Gastroesophageal sphincter (tissue), 4 donors: ENCODE data around the gene DNM3. TPM values are rescaled to one million over a fixed set of nuclear protein-coding genes. Genes with fewer than 3 reads are reported as not detected.
A peak's percentile ranks its signal among the peaks of the same experiment; 100 is the strongest.

Experiments
- ATAC-seq: fragments of 150-250 bp; one replicate; pipeline ENCODE4 v1.9.1; 2016; ENCODE audit warnings: mild to moderate bottlenecking, moderate library complexity
- H3K27ac ChIP-seq, 4 donors: fragments of 200-600 bp; sonication (generic) in 3 of 4; 1 replicate in 3 of 4; 2 replicates in 1 of 4; pipeline ENCODE4 v1.5.1; 2016 to 2019
- H3K27me3 ChIP-seq: fragments of 200-600 bp; sonication (generic); one replicate; pipeline ENCODE4 v1.5.1; 2019
- H3K36me3 ChIP-seq, 2 donors: fragments of 200-600 bp; sonication (generic); one replicate each; pipeline ENCODE4 v1.5.1; 2019; ENCODE audit warnings: control low read depth in 1 of 2
- H3K4me1 ChIP-seq, 3 donors: fragments of 200-600 bp; sonication (generic); 1 replicate in 2 of 3; 2 replicates in 1 of 3; pipeline ENCODE4 v1.5.1; 2016 to 2019; ENCODE audit warnings: control low read depth in 2 of 3
- H3K4me3 ChIP-seq, 2 donors: fragments of 200-600 bp; sonication (generic); one replicate each; pipeline ENCODE4 v1.5.1; 2019; ENCODE audit warnings: mild to moderate bottlenecking in 1 of 2, moderate library complexity in 1 of 2
- H3K9me3 ChIP-seq, 3 donors: fragments of 200-600 bp; sonication (generic); one replicate each; pipeline ENCODE4 v1.5.1; 2017 to 2019; ENCODE audit warnings: control low read depth in 2 of 3
- EP300 ChIP-seq: sonication (generic); formaldehyde crosslinking; IDR thresholded peaks from one replicate; pipeline ENCODE4 v1.6.1; 2017; ENCODE audit warnings: antibody characterized with exemption, mild to moderate bottlenecking
- POLR2A ChIP-seq, 2 donors: fragments of 450-650 bp; IDR thresholded peaks; one replicate each; pipeline ENCODE4 v1.6.1; 2017; ENCODE audit warnings: antibody characterized with exemption in 2 of 2, mild to moderate bottlenecking in 2 of 2, moderate library complexity in 1 of 2
- POLR2AphosphoS5 ChIP-seq: sonication (generic); formaldehyde crosslinking; IDR thresholded peaks from one replicate; pipeline ENCODE4 v1.6.1; 2017; ENCODE audit warnings: antibody characterized with exemption
- WGBS, 2 donors: methylation state at CpG; one replicate each; pipeline ENCODE4 v1.1.5; 2018; ENCODE audit warnings: low coverage in 1 of 2; 5-methylcytosine and 5-hydroxymethylcytosine counted together
- total RNA-seq, 4 donors: library from RNA; depleted of rRNA; stranded (reverse); fragments of >200 nt; gene quantifications; one replicate each; pipeline ENCODE4 v1.1.0, GENCODE V29; 2016
- TF ChIP-seq, protein P1 (sequence below), 4 experiments: fragments of 200-600 bp in 2 of 4; fragments of 450-650 bp in 2 of 4; sonication (generic) in 1 of 4; IDR thresholded peaks; one replicate each; pipeline ENCODE4 v1.5.1; 2017 to 2019; ENCODE audit warnings: antibody characterized with exemption in 4 of 4, mild to moderate bottlenecking in 2 of 4, moderate library complexity in 2 of 4

Gene DNM3
- total RNA-seq, 4 donors from 2014 or later = 1.9 to 5.0 (median 3.9) TPM

DNA sequence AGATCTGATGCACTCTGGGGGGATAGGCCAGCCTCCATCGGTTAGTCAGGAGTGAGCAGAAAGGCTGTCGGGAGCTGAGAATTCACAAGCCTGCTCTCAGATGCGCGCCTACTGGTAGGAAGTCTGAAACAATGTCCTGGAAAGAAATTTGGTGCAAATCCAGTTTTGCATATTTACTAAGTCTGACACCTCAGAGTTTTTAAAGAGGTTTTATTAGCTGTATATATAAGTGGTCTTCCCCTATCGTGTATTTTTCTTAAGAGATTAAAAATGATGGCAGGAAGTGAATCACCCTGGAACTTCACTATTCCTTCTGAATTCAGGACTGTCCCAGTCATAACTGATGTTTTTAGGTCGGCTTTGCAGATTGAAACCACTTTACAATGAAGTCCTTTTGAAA lies 479.4 kb downstream of the DNM3 start:
- TF ChIP-seq POLR2A (IDR thresholded peaks at IDR 0.05) (no peak), POLR2AphosphoS5 (no peak)
- TF ChIP-seq, protein P1, sequence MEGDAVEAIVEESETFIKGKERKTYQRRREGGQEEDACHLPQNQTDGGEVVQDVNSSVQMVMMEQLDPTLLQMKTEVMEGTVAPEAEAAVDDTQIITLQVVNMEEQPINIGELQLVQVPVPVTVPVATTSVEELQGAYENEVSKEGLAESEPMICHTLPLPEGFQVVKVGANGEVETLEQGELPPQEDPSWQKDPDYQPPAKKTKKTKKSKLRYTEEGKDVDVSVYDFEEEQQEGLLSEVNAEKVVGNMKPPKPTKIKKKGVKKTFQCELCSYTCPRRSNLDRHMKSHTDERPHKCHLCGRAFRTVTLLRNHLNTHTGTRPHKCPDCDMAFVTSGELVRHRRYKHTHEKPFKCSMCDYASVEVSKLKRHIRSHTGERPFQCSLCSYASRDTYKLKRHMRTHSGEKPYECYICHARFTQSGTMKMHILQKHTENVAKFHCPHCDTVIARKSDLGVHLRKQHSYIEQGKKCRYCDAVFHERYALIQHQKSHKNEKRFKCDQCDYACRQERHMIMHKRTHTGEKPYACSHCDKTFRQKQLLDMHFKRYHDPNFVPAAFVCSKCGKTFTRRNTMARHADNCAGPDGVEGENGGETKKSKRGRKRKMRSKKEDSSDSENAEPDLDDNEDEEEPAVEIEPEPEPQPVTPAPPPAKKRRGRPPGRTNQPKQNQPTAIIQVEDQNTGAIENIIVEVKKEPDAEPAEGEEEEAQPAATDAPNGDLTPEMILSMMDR (IDR thresholded peaks at IDR 0.05) = peak in 1 of 4 experiments; percentile 8
- 39 to 42% methylated on average over 6 of the region's 6 CpGs for WGBS, 2 donors
- H3K4me1 ChIP-seq = peaks cover 11 to 44% (median 20%) of the 10 kb centered on the region in 3 donors
- no peaks in the 10 kb centered on the region for H3K27me3 ChIP-seq
- no peaks in the 10 kb centered on the region for H3K36me3 ChIP-seq
- ATAC-seq = peak; percentile 37
- H3K9me3 ChIP-seq = no peaks in the 10 kb centered on the region
- no peak overlapping the region for H3K4me3 ChIP-seq
- H3K27ac ChIP-seq = peak overlapping the region; percentile 69 to 82 (median 78)

DNA sequence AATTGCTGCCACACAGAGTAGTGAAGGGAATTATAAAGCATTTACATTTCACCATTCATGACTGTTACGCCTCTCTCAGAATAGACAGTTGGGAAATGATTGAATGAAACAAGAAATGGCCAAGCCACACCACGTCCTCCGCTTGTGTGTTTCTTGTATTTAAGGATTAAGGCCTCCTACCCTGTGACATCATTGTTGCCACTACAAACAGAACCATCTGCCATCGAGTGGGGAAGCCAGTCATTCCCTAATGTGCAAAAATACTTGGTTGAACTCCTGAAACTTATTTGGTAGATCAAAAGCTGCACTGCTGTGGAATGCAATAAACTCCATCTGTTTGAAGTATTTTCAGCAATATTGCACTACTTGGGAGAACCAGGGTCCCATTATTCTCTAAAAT lies 480.2 kb downstream of the DNM3 start:
- peak; percentile 30 for ATAC-seq
- WGBS, 2 donors = 36 to 40% methylated on average over 4 of the region's 4 CpGs
- Histone ChIP-seq H3K36me3 (no peaks in the 10 kb centered on the region), H3K27me3 (no peaks in the 10 kb centered on the region), H3K27ac (peak overlapping the region; percentile 69 to 82 (median 78)), H3K4me3 (no peak overlapping the region), H3K9me3 (no peaks in the 10 kb centered on the region), H3K4me1 (peaks cover 11 to 51% (median 20%) of the 10 kb centered on the region in 3 donors)
- no peak for TF ChIP-seq POLR2A (IDR thresholded peaks at IDR 0.05)
- TF ChIP-seq POLR2AphosphoS5 = peak; percentile 24

DNA sequence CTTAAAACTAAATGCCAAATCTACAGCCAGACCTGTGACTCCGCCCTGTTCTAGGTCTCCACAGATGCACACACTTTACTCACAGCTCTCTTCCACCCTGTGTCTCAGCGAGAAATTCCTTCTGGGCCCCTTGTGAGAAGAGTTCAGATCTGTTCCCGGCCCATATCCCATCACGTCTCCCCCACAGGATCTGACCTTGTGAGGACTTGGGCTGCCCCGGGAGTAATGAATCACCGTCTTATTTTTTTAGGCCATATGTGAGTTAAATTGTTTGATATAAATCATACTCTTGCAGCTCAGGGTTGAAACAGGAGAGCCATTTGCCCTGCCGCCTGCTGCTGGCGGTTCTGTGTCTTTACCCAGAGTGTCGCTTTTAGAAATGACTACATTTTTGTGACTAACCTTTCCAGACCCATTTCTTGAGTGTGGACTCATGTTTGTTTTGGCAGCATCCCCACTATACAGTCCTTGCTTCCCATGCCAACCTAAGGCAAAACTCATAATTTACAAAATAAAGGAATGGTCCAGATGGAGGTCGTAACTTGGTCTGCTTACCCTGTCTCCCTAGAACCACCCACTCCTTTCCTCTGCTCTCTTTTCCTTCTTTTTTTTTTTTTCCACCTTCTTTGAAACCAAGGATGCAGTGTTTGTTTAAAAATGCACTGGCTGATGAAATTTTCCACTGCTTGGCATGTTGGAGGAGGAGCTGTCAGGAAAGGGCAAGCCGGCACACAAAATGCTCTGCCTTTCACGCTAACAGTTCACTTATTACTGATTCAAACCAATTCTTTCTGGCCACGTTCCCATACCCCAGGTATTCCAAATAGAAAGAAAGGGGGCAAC lies 481.1 kb downstream of the DNM3 start:
- peak overlapping the region; percentile 69 to 82 (median 78) for H3K27ac ChIP-seq
- no peaks in the 10 kb centered on the region for H3K9me3 ChIP-seq
- ATAC-seq = peak; percentile 68
- TF ChIP-seq, protein P1 (IDR thresholded peaks at IDR 0.05) = peak in 1 of 4 experiments; percentile 7
- TF ChIP-seq POLR2A (IDR thresholded peaks at IDR 0.05) (no peak), POLR2AphosphoS5 (peak; percentile 62)
- H3K27me3 ChIP-seq = no peaks in the 10 kb centered on the region
- WGBS, 2 donors = 14 to 24% methylated on average over 12 to 13 of the region's 13 CpGs
- H3K4me1 ChIP-seq = peaks cover 11 to 51% (median 20%) of the 10 kb centered on the region in 3 donors
- H3K4me3 ChIP-seq = peak overlapping the region in 1 of 2 donors; percentile 13
- H3K36me3 ChIP-seq = no peaks in the 10 kb centered on the region

GRCh38 chr1:172323686-172324085 lies 482.4 kb downstream of the DNM3 start:
- ATAC-seq = no peak
- no peak for TF ChIP-seq POLR2A (IDR thresholded peaks at IDR 0.05)
- TF ChIP-seq EP300 = no peak
- TF ChIP-seq, protein P1 (IDR thresholded peaks at IDR 0.05) = no peak
- TF ChIP-seq POLR2AphosphoS5 = no peak
- H3K27ac ChIP-seq = peak overlapping the region; percentile 69 to 82 (median 78)

DNA sequence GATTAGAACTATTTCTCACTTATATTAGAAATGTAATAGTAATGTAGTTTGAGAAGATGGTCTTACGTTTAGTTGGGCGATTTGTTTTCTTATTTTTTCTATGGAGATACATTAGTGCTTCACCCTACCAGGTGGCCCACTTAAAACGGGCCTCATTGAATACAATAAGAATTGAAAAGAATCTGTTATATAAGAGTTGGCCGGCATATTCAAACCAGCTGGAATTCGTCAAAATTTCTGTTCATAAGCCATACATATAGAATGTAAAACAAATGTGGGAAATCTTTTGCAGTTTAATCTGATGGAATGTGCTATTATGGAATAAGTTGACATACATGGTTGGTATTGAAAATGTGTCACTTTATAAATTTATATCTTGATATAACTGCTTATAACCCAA lies 482.8 kb downstream of the DNM3 start:
- no peaks in the 10 kb centered on the region for H3K9me3 ChIP-seq
- no peak for TF ChIP-seq EP300
- TF ChIP-seq, protein P1 (IDR thresholded peaks at IDR 0.05) = no peak
- no peak for TF ChIP-seq POLR2AphosphoS5
- TF ChIP-seq POLR2A (IDR thresholded peaks at IDR 0.05) = no peak
- H3K27ac ChIP-seq = peak overlapping the region in 1 of 4 donors; percentile 81
- no peaks in the 10 kb centered on the region for H3K36me3 ChIP-seq
- 61 to 80% methylated on average over 5 of the region's 5 CpGs for WGBS, 2 donors
- no peak overlapping the region for H3K4me3 ChIP-seq
- H3K27me3 ChIP-seq = no peaks in the 10 kb centered on the region
- peaks cover 11 to 51% (median 20%) of the 10 kb centered on the region in 3 donors for H3K4me1 ChIP-seq
- ATAC-seq = no peak

More at GRCh38 chr1:172323686-172324085, 482.4 kb downstream of the DNM3 start:
- peaks cover 11 to 51% (median 20%) of the 10 kb centered on the region in 3 donors for H3K4me1 ChIP-seq
- H3K9me3 ChIP-seq = no peaks in the 10 kb centered on the region
- H3K36me3 ChIP-seq = no peaks in the 10 kb centered on the region
- H3K27me3 ChIP-seq = no peaks in the 10 kb centered on the region
- H3K4me3 ChIP-seq = no peak overlapping the region
- WGBS, 2 donors = 43 to 64% methylated on average over 1 of the region's 1 CpG
